WTC11 (cell line): Measurements from ENCODE around the gene HOXB1. TPM values are rescaled to one million over a fixed set of nuclear protein-coding genes. Genes with fewer than 3 reads are reported as not detected.

Experiments used
- ATAC-seq: fragments of 200-7000 bp; cut with Tn5 transposase; 2 replicates; pipeline ENCODE4 v1.10.0; 2021; ENCODE audit warnings: mild to moderate bottlenecking, moderate library complexity
- CTCF ChIA-PET: fragments of 300-600 bp; sonication (Branson Sonifier 250); formaldehyde crosslinking; loops from one replicate; lab custom pipeline; 2021; ENCODE audit warnings: antibody characterized with exemption; lab: Charles Lee
- POLR2A ChIA-PET: fragments of 350-600 bp; sonication (Branson Sonifier 250); formaldehyde crosslinking; loops from one replicate; lab custom pipeline; 2021; ENCODE audit warnings: antibody characterized with exemption; lab: Charles Lee
- DNase-seq: peaks from one replicate; pipeline ENCODE4 v3.0.0; 2021; ENCODE audit warnings: low spot score
- H3K27ac Mint-ChIP-seq: 2 replicates; pipeline ENCODE4 v1.8.0; 2021; ENCODE audit warnings: mixed read lengths
- H3K27me3 Mint-ChIP-seq: 2 replicates; pipeline ENCODE4 v1.8.0; 2021; ENCODE audit warnings: low read depth, mild to moderate bottlenecking, moderate library complexity, mixed read lengths
- H3K36me3 Mint-ChIP-seq: 2 replicates; pipeline ENCODE4 v1.8.0; 2021; ENCODE audit warnings: mixed read lengths
- H3K4me1 Mint-ChIP-seq: 2 replicates; pipeline ENCODE4 v1.8.0; 2022; ENCODE audit warnings: mixed read lengths
- H3K4me3 Mint-ChIP-seq: 2 replicates; pipeline ENCODE4 v1.8.0; 2021; ENCODE audit warnings: mild to moderate bottlenecking, moderate library complexity, mixed read lengths
- H3K9me3 Mint-ChIP-seq: 2 replicates; pipeline ENCODE4 v1.8.0; 2021; ENCODE audit warnings: mixed read lengths
- CREB1 ChIP-seq: sonication (generic); formaldehyde crosslinking; IDR thresholded peaks from 2 replicates; pipeline ENCODE4 v1.8.0; 2023; ENCODE audit warnings: mild to moderate bottlenecking, missing genetic modification reagents
- ERG ChIP-seq: fragments of 250-450 bp; sonication (Bioruptor Pico); IDR thresholded peaks from 2 replicates; pipeline ENCODE4 v1.8.0; 2021; ENCODE audit warnings: mild to moderate bottlenecking
- ETV6 ChIP-seq: sonication (generic); formaldehyde crosslinking; IDR thresholded peaks from 2 replicates; pipeline ENCODE4 v1.8.1; 2022; ENCODE audit warnings: mild to moderate bottlenecking, missing genetic modification reagents
- IRF1 ChIP-seq: sonication (generic); formaldehyde crosslinking; IDR thresholded peaks from 2 replicates; pipeline ENCODE4 v1.8.0; 2023; ENCODE audit warnings: missing genetic modification reagents
- IRF2 ChIP-seq: sonication (generic); formaldehyde crosslinking; IDR thresholded peaks from 2 replicates; pipeline ENCODE4 v1.8.0; 2022; ENCODE audit warnings: low read depth, missing genetic modification reagents, borderline replicate concordance
- MAX ChIP-seq: sonication (generic); formaldehyde crosslinking; IDR thresholded peaks from 2 replicates; pipeline ENCODE4 v1.8.0; 2022; ENCODE audit warnings: mild to moderate bottlenecking, missing genetic modification reagents
- MXD4 ChIP-seq: fragments of 250-450 bp; sonication (Bioruptor Pico); IDR thresholded peaks from 2 replicates; pipeline ENCODE4 v1.8.0; 2021; ENCODE audit warnings: mild to moderate bottlenecking, moderate library complexity, borderline replicate concordance
- MYBL2 ChIP-seq: sonication (generic); formaldehyde crosslinking; IDR thresholded peaks from 2 replicates; pipeline ENCODE4 v1.8.1; 2023; ENCODE audit warnings: mild to moderate bottlenecking, moderate library complexity, missing genetic modification reagents
- NFE2L1 ChIP-seq: sonication (generic); formaldehyde crosslinking; IDR thresholded peaks from 2 replicates; pipeline ENCODE4 v1.8.1; 2023; ENCODE audit warnings: missing genetic modification reagents
- NR2C2 ChIP-seq: sonication (generic); formaldehyde crosslinking; IDR thresholded peaks from 2 replicates; pipeline ENCODE4 v1.8.0; 2022; ENCODE audit warnings: mild to moderate bottlenecking, missing genetic modification reagents
- NR3C1 ChIP-seq: sonication (generic); formaldehyde crosslinking; conservative IDR thresholded peaks from 2 replicates; pipeline ENCODE4 v1.8.1; 2023; ENCODE audit warnings: low read depth, mild to moderate bottlenecking, missing genetic modification reagents
- OVOL2 ChIP-seq: fragments of 250-450 bp; sonication (Bioruptor Pico); IDR thresholded peaks from 2 replicates; pipeline ENCODE4 v1.9.0; 2021; ENCODE audit warnings: mild to moderate bottlenecking, borderline replicate concordance
- RELA ChIP-seq: sonication (generic); formaldehyde crosslinking; IDR thresholded peaks from 2 replicates; pipeline ENCODE4 v1.8.1; 2022; ENCODE audit warnings: missing genetic modification reagents, mild to moderate bottlenecking, borderline replicate concordance
- TCF7 ChIP-seq: sonication (generic); formaldehyde crosslinking; IDR thresholded peaks from 2 replicates; pipeline ENCODE4 v1.8.0; 2022; ENCODE audit warnings: mild to moderate bottlenecking, low read depth, missing genetic modification reagents, moderate library complexity
- TEAD1 ChIP-seq: sonication (generic); formaldehyde crosslinking; IDR thresholded peaks from 2 replicates; pipeline ENCODE4 v1.8.0; 2022; ENCODE audit warnings: mild to moderate bottlenecking, missing genetic modification reagents
- TP53 ChIP-seq: sonication (generic); formaldehyde crosslinking; IDR thresholded peaks from 2 replicates; pipeline ENCODE4 v1.8.1; 2023; ENCODE audit warnings: mild to moderate bottlenecking, missing genetic modification reagents
- ZMAT4 ChIP-seq: fragments of 250-450 bp; sonication (Bioruptor Pico); IDR thresholded peaks from 2 replicates; pipeline ENCODE4 v1.9.0; 2021; ENCODE audit warnings: mild to moderate bottlenecking
- ZNF121 ChIP-seq: sonication (generic); formaldehyde crosslinking; IDR thresholded peaks from 2 replicates; pipeline ENCODE4 v1.8.0; 2023; ENCODE audit warnings: missing genetic modification reagents
- ZNF416 ChIP-seq: fragments of 250-450 bp; sonication (Bioruptor Pico); IDR thresholded peaks from 2 replicates; pipeline ENCODE4 v1.9.0; 2021; ENCODE audit warnings: mild to moderate bottlenecking, inconsistent platforms
- ZNF423 ChIP-seq: fragments of 250-450 bp; sonication (Bioruptor Pico); IDR thresholded peaks from 2 replicates; pipeline ENCODE4 v2.1.2; 2022; ENCODE audit warnings: mild to moderate bottlenecking, moderate library complexity
- ZNF671 ChIP-seq: fragments of 250-450 bp; sonication (Bioruptor Pico); IDR thresholded peaks from 2 replicates; pipeline ENCODE4 v1.8.0; 2021; ENCODE audit warnings: mild to moderate bottlenecking
- ZSCAN18 ChIP-seq: fragments of 250-450 bp; sonication (Bioruptor Pico); IDR thresholded peaks from 2 replicates; pipeline ENCODE4 v2.1.2; 2022; ENCODE audit warnings: mild to moderate bottlenecking, moderate library complexity
- total RNA-seq: library from RNA; stranded (reverse); gene quantifications from 3 replicates; pipeline ENCODE4 v1.2.3, GENCODE V29; 2021

HOXB1 gene
- total RNA-seq, 1 experiment from 2014 or later, result 0.63 TPM

- H3K4me3 Mint-ChIP-seq, result 0 out of 2 replicates have a peak overlapping the region, but pooled peaks have one; percentile 13
- DNase-seq (no peak), ATAC-seq (peak; percentile 66)
- TF ChIP-seq TEAD1 (CRISPR knock-in tag), result 0 out of 2 replicates have a peak, but pooled peaks have one; percentile 18
- no peak for TF ChIP-seq ZNF416 (CRISPR knock-in tag)
- 0 out of 2 replicates have a peak, but pooled peaks have one; percentile 50 for TF ChIP-seq ZNF423 (CRISPR knock-in tag)
- peak overlapping the region; percentile 40; the same call in 1 of the 2 replicates for H3K27ac Mint-ChIP-seq
- no peaks in the 10 kb centered on the region for H3K9me3 Mint-ChIP-seq
- peaks cover 51% of the 10 kb centered on the region for H3K4me1 Mint-ChIP-seq
- peaks cover 95% of the 10 kb centered on the region for H3K27me3 Mint-ChIP-seq
- ChIA-PET CTCF (interaction anchor here (0.9 to 1.4 kb wide), 4 partner anchors 19 to 204 kb away, joined by 3 to 5 read pairs (median 3); no protein-coding TSS in a partner anchor), POLR2A (no interaction called here)
- H3K36me3 Mint-ChIP-seq, result no peaks in the 10 kb centered on the region
Measured at GRCh38 chr17:48520631-48521079, 10.2 kb downstream of the HOXB1 start.

GRCh38 chr17:48519427-48519826 lies 11.4 kb downstream of the HOXB1 start:
- ChIA-PET CTCF (interaction anchor here (0.6 to 1.1 kb wide), 2 partner anchors 15 to 47 kb away, joined by 3 read pairs; no protein-coding TSS in a partner anchor), POLR2A (interaction anchor here (0.6 kb wide), 1 partner anchor 33 kb away, joined by 3 read pairs; no protein-coding TSS in a partner anchor)
- Mint-ChIP-seq H3K4me3 (no peak overlapping the region), H3K27ac (no peak overlapping the region), H3K36me3 (no peaks in the 10 kb centered on the region), H3K9me3 (no peaks in the 10 kb centered on the region), H3K27me3 (peaks cover 92% of the 10 kb centered on the region), H3K4me1 (peaks cover 63% of the 10 kb centered on the region)
- ATAC-seq, result no peak
- no peak for DNase-seq
- TF ChIP-seq IRF2 (CRISPR knock-in tag) (no peak), MAX (CRISPR knock-in tag) (no peak)

GRCh38 chr17:48517478-48517877 lies 13.3 kb downstream of the HOXB1 start:
- no peak for DNase-seq
- ATAC-seq, result no peak
- Mint-ChIP-seq H3K36me3 (no peaks in the 10 kb centered on the region), H3K9me3 (no peaks in the 10 kb centered on the region), H3K27ac (no peak overlapping the region), H3K4me1 (peaks cover 68% of the 10 kb centered on the region), H3K4me3 (no peak overlapping the region), H3K27me3 (peaks cover 88% of the 10 kb centered on the region)
- POLR2A ChIA-PET, result interaction anchor here (0.6 kb wide), 1 partner anchor 12 kb away, joined by 3 read pairs; no protein-coding TSS in a partner anchor
- no peak for TF ChIP-seq NFE2L1 (CRISPR knock-in tag)
- TF ChIP-seq TCF7, result no peak
- no peak for TF ChIP-seq IRF1 (CRISPR knock-in tag)
- no peak for TF ChIP-seq ZSCAN18 (CRISPR knock-in tag)
- no peak for TF ChIP-seq ZNF121
- TF ChIP-seq NR2C2 (CRISPR knock-in tag), result no peak
- no peak for TF ChIP-seq ERG
- TF ChIP-seq MYBL2 (CRISPR knock-in tag), result no peak
- no peak for TF ChIP-seq OVOL2 (CRISPR knock-in tag)
- TF ChIP-seq ETV6 (CRISPR knock-in tag), result no peak
- TF ChIP-seq ZNF671, result no peak
- TF ChIP-seq CREB1 (CRISPR knock-in tag), result no peak
- no peak for TF ChIP-seq TP53 (CRISPR knock-in tag)
- no peak for TF ChIP-seq NR3C1
- no peak for TF ChIP-seq MXD4
- no peak for TF ChIP-seq RELA (CRISPR knock-in tag)
- TF ChIP-seq ZMAT4 (CRISPR knock-in tag), result no peak
- CTCF ChIA-PET, result no interaction called here
